Measurements from ENCODE around the gene CHRNB4.

The CHRNB4 gene

DNA sequence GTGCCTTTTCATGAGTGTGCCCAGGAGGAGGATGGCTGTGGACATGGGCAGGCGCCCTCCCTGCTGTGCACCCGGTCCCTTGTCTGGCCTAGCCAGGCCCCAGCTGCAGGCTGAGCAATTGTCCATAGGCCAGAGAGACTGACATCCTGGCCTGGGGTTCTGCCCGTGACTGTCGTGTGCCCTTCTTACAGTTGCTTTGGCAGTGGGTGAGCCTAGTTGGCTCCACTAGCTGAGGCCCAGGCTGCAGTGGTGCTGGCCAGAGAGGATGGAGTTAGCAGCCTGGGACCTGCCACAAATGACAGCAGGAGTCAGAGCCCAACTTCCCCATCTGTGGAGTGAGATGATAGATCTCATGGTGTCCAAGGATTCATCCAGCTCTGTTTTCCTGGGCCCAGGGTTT lies 9.0 kb upstream of the CHRNB4 start (continued):
- TF ChIP-seq ZBTB6 (tag by site-specific recombination; IDR thresholded peaks at IDR 0.05) = no peak
- no peak for TF ChIP-seq SP2 (tag by site-specific recombination; IDR thresholded peaks at IDR 0.05)
- TF ChIP-seq, protein P1, sequence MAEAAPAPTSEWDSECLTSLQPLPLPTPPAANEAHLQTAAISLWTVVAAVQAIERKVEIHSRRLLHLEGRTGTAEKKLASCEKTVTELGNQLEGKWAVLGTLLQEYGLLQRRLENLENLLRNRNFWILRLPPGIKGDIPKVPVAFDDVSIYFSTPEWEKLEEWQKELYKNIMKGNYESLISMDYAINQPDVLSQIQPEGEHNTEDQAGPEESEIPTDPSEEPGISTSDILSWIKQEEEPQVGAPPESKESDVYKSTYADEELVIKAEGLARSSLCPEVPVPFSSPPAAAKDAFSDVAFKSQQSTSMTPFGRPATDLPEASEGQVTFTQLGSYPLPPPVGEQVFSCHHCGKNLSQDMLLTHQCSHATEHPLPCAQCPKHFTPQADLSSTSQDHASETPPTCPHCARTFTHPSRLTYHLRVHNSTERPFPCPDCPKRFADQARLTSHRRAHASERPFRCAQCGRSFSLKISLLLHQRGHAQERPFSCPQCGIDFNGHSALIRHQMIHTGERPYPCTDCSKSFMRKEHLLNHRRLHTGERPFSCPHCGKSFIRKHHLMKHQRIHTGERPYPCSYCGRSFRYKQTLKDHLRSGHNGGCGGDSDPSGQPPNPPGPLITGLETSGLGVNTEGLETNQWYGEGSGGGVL (tag by site-specific recombination; IDR thresholded peaks at IDR 0.05) = no peak

- H3K36me3 ChIP-seq (ENCODE audit: control insufficient read depth in 2 of 2, insufficient read depth in 1 of 2, low read length in 2 of 2) = no peaks in the 10 kb centered on the region
- H3K27ac ChIP-seq (ENCODE audit: extremely low read depth, low read depth, low read length) = no peak overlapping the region
- H3K4me3 ChIP-seq (ENCODE audit: low read depth, low read length) = no peak overlapping the region
- TF ChIP-seq ZNF600 (tag by site-specific recombination; IDR thresholded peaks at IDR 0.05) (no peak), ZNF302 (tag by site-specific recombination; IDR thresholded peaks at IDR 0.05; ENCODE audit: low read depth) (no peak), ZNF248 (tag by site-specific recombination; IDR thresholded peaks at IDR 0.05) (no peak), ZBTB44 (tag by site-specific recombination; IDR thresholded peaks at IDR 0.05) (no peak), ZNF580 (tag by site-specific recombination; IDR thresholded peaks at IDR 0.05) (no peak), SP7 (tag by site-specific recombination; IDR thresholded peaks at IDR 0.05) (no peak)
- TF ChIP-seq, protein P2, sequence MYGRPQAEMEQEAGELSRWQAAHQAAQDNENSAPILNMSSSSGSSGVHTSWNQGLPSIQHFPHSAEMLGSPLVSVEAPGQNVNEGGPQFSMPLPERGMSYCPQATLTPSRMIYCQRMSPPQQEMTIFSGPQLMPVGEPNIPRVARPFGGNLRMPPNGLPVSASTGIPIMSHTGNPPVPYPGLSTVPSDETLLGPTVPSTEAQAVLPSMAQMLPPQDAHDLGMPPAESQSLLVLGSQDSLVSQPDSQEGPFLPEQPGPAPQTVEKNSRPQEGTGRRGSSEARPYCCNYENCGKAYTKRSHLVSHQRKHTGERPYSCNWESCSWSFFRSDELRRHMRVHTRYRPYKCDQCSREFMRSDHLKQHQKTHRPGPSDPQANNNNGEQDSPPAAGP (tag by site-specific recombination; IDR thresholded peaks at IDR 0.05) = no peak
- TF ChIP-seq, protein P3, sequence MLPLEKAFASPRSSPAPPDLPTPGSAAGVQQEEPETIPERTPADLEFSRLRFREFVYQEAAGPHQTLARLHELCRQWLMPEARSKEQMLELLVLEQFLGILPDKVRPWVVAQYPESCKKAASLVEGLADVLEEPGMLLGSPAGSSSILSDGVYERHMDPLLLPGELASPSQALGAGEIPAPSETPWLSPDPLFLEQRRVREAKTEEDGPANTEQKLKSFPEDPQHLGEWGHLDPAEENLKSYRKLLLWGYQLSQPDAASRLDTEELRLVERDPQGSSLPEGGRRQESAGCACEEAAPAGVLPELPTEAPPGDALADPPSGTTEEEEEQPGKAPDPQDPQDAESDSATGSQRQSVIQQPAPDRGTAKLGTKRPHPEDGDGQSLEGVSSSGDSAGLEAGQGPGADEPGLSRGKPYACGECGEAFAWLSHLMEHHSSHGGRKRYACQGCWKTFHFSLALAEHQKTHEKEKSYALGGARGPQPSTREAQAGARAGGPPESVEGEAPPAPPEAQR (tag by site-specific recombination; IDR thresholded peaks at IDR 0.05) = no peak
- H3K9me3 ChIP-seq (ENCODE audit: control insufficient read depth, insufficient read depth, low read depth, low read length) = no peaks in the 10 kb centered on the region
- H3K4me1 ChIP-seq (ENCODE audit: control insufficient read depth, insufficient read depth, low read length) = peaks cover 2% of the 10 kb centered on the region; the same call in 1 of the 2 replicates
- ChIA-PET CTCF (interaction anchor here (0.9 kb wide), 1 partner anchor 64 kb away, joined by 3 read pairs; no protein-coding TSS in a partner anchor), POLR2A (no interaction called here)
Observed at GRCh38 chr15:78645009-78645408, 4.0 kb upstream of the CHRNB4 start.

- no peak for TF ChIP-seq ZFP3 (tag by site-specific recombination; IDR thresholded peaks at IDR 0.05; ENCODE audit: low read depth)
- peak; percentile 15; the same call in 1 of the 2 replicates for TF ChIP-seq ZNF449 (tag by site-specific recombination; IDR thresholded peaks at IDR 0.05)
- Histone ChIP-seq H3K27ac (ENCODE audit: extremely low read depth, low read depth, low read length) (no peak overlapping the region), H3K4me1 (ENCODE audit: control insufficient read depth, insufficient read depth, low read length) (peaks cover 2% of the 10 kb centered on the region; the same call in 1 of the 2 replicates), H3K9me3 (ENCODE audit: control insufficient read depth, insufficient read depth, low read depth, low read length) (no peaks in the 10 kb centered on the region), H3K36me3 (ENCODE audit: control insufficient read depth in 2 of 2, insufficient read depth in 1 of 2, low read length in 2 of 2) (no peaks in the 10 kb centered on the region), H3K4me3 (ENCODE audit: low read depth, low read length) (no peak overlapping the region)
- ChIA-PET POLR2A (no interaction called here), CTCF (interaction anchor here (1.0 to 1.7 kb wide), 4 partner anchors 66 to 108 kb away, joined by 3 to 6 read pairs (median 4); no protein-coding TSS in a partner anchor)
Observed at GRCh38 chr15:78642331-78642730, 1.3 kb upstream of the CHRNB4 start.

All from HEK293 (cell line).